ENCODE measurements around the gene SLC16A8.

Gene SLC16A8

DNA sequence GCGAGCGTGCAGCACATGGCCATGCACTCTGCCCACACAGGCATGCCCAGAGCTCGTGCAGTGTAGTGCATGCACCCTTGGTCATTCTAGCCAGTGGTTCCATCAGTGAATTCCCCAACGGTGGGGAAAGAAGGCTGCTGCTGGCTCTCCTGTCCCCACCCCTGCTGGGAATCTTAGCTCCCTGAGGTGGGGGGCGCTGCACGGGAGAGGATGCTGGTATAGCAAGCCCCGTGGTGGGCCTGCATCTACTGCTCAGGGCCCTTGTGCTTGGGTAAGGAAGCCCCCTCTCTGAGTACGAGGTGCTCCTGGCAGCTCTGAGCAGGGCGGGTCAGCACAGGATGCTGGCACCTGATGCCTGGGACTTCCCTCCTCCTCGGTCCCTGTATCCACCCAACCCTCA, 45.0 kb upstream of the SLC16A8 start:
- H3K4me3 ChIP-seq (ENCODE audit: low read length), result no peak overlapping the region
- TF ChIP-seq, protein P1, sequence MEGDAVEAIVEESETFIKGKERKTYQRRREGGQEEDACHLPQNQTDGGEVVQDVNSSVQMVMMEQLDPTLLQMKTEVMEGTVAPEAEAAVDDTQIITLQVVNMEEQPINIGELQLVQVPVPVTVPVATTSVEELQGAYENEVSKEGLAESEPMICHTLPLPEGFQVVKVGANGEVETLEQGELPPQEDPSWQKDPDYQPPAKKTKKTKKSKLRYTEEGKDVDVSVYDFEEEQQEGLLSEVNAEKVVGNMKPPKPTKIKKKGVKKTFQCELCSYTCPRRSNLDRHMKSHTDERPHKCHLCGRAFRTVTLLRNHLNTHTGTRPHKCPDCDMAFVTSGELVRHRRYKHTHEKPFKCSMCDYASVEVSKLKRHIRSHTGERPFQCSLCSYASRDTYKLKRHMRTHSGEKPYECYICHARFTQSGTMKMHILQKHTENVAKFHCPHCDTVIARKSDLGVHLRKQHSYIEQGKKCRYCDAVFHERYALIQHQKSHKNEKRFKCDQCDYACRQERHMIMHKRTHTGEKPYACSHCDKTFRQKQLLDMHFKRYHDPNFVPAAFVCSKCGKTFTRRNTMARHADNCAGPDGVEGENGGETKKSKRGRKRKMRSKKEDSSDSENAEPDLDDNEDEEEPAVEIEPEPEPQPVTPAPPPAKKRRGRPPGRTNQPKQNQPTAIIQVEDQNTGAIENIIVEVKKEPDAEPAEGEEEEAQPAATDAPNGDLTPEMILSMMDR (conservative IDR thresholded peaks at IDR 0.05; ENCODE audit: low read length), result no peak
- DNase-seq (ENCODE audit: low read depth), result no peak

DNA sequence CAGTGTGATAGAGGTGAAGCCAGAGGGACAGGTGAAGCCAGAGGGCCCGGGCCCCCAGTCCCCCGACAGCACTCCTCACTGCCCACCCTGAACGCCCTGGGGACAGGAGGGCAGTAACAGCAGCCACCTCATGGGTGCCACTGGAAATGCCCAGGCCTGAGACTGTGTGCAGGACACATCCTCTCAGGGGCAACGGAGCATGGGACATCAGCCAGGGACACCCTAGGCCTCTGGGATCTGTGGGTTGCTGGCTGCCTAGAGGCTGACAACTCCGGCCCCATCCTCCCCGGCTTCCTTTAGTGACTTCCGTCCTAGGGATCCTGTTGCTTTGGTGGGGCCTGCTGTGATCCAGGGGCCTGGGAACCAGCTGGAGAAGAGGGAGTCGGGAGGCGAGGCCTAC, 43.9 kb upstream of the SLC16A8 start:
- DNase-seq (ENCODE audit: low read depth), result no peak
- TF ChIP-seq, protein P1 (conservative IDR thresholded peaks at IDR 0.05; ENCODE audit: low read length), result no peak
- no peak overlapping the region for H3K4me3 ChIP-seq (ENCODE audit: low read length)

DNA sequence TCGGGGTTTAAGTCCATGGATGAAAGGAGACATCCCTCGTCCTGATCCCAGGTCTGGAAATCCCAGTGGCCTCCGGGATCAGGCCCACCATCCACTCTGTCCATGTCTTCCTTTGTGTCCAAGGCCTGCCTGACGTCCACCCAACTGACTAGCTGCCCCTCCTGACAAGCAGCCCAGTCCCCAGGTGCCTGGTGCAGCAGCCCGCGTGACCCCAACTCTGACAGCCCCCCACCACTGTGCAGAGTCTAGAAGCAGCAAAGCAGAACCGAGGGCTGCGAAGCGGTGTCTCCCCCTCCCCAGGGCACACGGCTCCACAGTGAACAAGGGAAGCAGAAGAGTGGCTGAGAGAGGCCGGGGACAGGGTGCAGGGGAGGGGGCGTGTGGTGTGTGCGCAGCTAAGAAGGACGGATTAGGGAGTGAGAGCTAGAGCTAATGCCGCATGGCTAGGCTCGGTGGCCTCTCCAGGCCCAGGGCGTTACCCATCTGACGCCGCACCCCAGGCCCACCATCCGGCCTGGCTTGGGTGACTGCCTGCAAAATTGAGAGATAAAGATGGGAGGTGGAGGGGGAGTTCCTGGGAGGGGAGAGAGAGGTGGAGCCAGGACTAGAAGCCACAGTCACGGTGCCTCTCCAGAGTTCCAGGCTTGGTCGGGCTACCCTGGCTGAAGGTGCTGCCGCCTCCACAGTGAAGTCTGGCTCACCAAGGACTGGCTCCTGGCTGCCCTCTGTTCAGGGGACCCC, 43.1 kb upstream of the SLC16A8 start:
- TF ChIP-seq, protein P1 (conservative IDR thresholded peaks at IDR 0.05; ENCODE audit: low read length), result no peak
- DNase-seq (ENCODE audit: low read depth), result no peak

DNA sequence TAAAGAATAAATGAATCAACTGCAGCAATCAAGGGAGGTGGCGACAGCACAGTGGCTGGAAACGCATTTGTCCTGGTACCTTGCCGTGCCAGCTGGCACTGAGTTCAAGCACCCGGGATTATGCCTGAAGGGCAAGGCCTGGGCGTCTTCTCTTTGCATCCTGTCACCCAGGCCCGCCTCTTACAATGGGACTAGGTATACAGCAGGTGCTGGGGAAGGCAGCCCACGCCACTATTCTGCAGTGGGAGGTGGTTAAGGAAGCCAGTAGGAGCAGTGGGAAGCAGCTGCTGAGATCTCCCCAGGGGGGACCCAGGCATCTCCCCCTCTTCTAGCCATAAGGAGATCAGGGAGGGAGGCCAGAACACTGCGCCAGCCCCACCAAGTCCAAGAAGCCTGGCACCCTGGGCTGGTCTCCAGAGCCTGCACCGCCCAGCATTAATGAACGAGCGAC, 41.8 kb upstream of the SLC16A8 start:
- TF ChIP-seq, protein P1 (conservative IDR thresholded peaks at IDR 0.05; ENCODE audit: low read length), result no peak
- no peak for DNase-seq (ENCODE audit: low read depth)
- no peak overlapping the region for H3K4me3 ChIP-seq (ENCODE audit: low read length)

More for the DNA sequence above, 43.1 kb upstream of the SLC16A8 start:
- H3K4me3 ChIP-seq (ENCODE audit: low read length), result no peak overlapping the region

DNA sequence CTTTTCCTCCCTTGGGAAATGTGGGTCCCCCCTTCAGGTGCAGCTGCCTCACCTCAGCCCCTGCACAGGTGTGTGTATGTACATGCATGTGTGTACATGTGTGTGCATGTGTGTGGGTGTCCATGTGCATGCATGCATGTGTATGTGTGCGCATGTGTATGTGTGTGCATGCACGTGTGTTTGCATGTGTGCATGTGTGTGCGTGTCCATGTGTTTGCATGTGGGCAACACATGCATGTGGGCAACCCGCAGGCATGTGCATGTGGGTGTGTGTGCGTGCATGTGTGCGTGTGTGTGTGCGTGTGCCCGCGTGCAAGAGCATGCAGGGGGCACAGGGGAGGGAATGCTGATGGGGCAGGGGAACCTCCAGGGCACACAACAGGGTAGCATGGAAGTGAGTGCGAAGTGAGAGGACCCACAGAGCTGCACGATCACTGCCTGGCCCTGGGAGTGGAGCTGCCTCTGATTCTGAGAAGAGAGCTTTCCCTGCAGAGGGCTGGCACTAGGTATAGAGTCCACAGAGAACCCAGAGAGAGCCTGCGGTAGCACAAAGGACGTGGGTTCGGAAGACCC, 41.1 kb upstream of the SLC16A8 start:
- no peak overlapping the region for H3K4me3 ChIP-seq (ENCODE audit: low read length)
- DNase-seq (ENCODE audit: low read depth), result no peak
- TF ChIP-seq, protein P1 (conservative IDR thresholded peaks at IDR 0.05; ENCODE audit: low read length), result no peak

DNA sequence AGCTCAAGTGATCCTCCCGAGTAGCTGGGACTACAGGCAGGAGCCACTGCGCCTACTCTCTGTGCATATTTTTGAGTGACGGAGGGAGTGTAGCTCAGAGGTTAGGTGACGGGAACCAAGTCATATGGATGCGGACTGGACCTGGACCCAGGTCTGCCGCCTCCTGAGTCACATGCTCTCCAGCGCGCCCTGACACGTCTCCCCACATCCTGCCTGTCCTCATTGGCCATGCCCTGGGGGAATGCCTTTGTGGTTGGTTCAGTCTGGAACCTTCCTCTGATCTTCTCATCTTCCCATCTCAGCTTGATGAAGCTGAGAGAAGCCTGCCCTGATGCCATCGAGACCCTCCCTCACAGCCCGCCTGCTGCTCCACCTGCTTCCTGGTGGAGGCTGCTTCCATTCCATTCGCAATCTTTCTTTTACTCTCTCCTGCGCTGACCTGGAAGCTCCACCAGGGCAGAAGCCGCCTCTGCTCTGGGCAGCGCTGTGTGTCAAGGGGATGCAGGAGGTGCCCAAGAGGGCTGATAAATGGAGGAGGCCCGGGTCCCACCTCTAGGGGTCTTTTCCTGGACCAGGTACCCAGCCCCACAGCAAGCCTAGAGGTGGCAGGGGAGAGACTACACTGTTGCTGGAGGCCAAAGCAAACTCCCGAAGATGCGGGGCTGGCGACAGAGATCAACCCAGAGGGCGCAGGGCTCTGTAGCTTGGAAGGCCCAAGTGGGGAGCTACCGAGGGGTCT, 40.4 kb upstream of the SLC16A8 start:
- TF ChIP-seq, protein P1 (conservative IDR thresholded peaks at IDR 0.05; ENCODE audit: low read length), result no peak
- H3K4me3 ChIP-seq (ENCODE audit: low read length), result no peak overlapping the region
- no peak for DNase-seq (ENCODE audit: low read depth)

Measured in AG10803 (cell line).